Body of pancreas (tissue), 4 donors: ENCODE measurements around the gene PCSK9. TPM values are rescaled to one million over a fixed set of nuclear protein-coding genes. Genes with fewer than 3 reads are reported as not detected.

Experiments used
- ATAC-seq: fragments of 150-250 bp; one replicate; pipeline ENCODE4 v1.9.1; 2016
- DNase-seq, 4 donors: peaks; one replicate each; pipeline ENCODE4 v3.0.0-alpha.2; 2019
- H3K27ac ChIP-seq, 4 donors: fragments of 200-600 bp; sonication (generic); 1 replicate in 3 of 4; 2 replicates in 1 of 4; pipeline versions ENCODE4 v1.5.1 to v1.6.1; 2016 to 2019; ENCODE audit warnings: mild to moderate bottlenecking in 1 of 4, mixed read lengths in 1 of 4, moderate library complexity in 1 of 4
- H3K27me3 ChIP-seq, 2 donors: fragments of 200-600 bp; sonication (generic); one replicate each; pipeline ENCODE4 v1.6.0; 2016; ENCODE audit warnings: mild to moderate bottlenecking in 1 of 2
- H3K36me3 ChIP-seq, 2 donors: fragments of 200-600 bp; sonication (generic); replicated peaks in 1 of 2; 2 replicates each; pipeline ENCODE4 v1.5.1; 2016; ENCODE audit warnings: low read depth in 2 of 2; ENCODE audit not compliant: insufficient read depth in 1 of 2
- H3K4me1 ChIP-seq: fragments of 200-600 bp; sonication (generic); one replicate; pipeline ENCODE4 v1.6.0; 2016
- H3K4me3 ChIP-seq, 2 donors: fragments of 200-600 bp; sonication (generic); 1 replicate in 1 of 2; 2 replicates in 1 of 2; pipeline ENCODE4 v1.5.1; 2016 to 2019
- H3K9me3 ChIP-seq, 3 donors: fragments of 200-600 bp; sonication (generic); 1 replicate in 2 of 3; 2 replicates in 1 of 3; pipeline ENCODE4 v1.5.1; 2016
- POLR2A ChIP-seq, 3 donors: fragments of 450-650 bp; IDR thresholded peaks; one replicate each; pipeline ENCODE4 v1.6.1; 2016; ENCODE audit warnings: antibody characterized with exemption in 3 of 3, mild to moderate bottlenecking in 2 of 3
- WGBS, 2 donors: methylation state at CpG; one replicate each; pipeline ENCODE4 v1.1.5; 2017; 5-methylcytosine and 5-hydroxymethylcytosine counted together
- intact Hi-C: fragments of 100-400 bp; cut with DNase I; formaldehyde crosslinking; loops from one replicate; pipeline ENCODE4 v1.15.1; 2023
- total RNA-seq, 2 donors: library from RNA; depleted of rRNA; stranded (reverse); fragments of >200 nt; gene quantifications; one replicate each; pipeline ENCODE4 v1.1.0, GENCODE V29; 2016
- TF ChIP-seq, protein P1 (sequence below), 7 experiments: fragments of 450-650 bp in 4 of 7; fragments of 200-600 bp in 3 of 7; sonication (generic) in 3 of 7; IDR thresholded peaks; one replicate each; pipeline ENCODE4 v1.5.1; 2016 to 2019; ENCODE audit warnings: antibody characterized with exemption in 7 of 7

The PCSK9 gene
- total RNA-seq, 2 donors from 2014 or later = 6.0 to 13.8 TPM

GRCh38 chr1:54996869-54997710 is 42.3 kb upstream of the PCSK9 start:
- Histone ChIP-seq H3K4me3 (no peak overlapping the region), H3K36me3 (no peaks in the 10 kb centered on the region), H3K27ac (no peak overlapping the region), H3K9me3 (no peaks in the 10 kb centered on the region), H3K27me3 (peaks cover 0 to 9% of the 10 kb centered on the region in 2 donors), H3K4me1 (peaks cover 11% of the 10 kb centered on the region)
- intact Hi-C loops = loop anchor here (5.0 kb wide), 1 partner anchor 45 kb away; no protein-coding TSS in a partner anchor
- peak; percentile 50 for ATAC-seq
- no peak for DNase-seq
- TF ChIP-seq POLR2A (IDR thresholded peaks at IDR 0.05) = no peak
- TF ChIP-seq, protein P1, sequence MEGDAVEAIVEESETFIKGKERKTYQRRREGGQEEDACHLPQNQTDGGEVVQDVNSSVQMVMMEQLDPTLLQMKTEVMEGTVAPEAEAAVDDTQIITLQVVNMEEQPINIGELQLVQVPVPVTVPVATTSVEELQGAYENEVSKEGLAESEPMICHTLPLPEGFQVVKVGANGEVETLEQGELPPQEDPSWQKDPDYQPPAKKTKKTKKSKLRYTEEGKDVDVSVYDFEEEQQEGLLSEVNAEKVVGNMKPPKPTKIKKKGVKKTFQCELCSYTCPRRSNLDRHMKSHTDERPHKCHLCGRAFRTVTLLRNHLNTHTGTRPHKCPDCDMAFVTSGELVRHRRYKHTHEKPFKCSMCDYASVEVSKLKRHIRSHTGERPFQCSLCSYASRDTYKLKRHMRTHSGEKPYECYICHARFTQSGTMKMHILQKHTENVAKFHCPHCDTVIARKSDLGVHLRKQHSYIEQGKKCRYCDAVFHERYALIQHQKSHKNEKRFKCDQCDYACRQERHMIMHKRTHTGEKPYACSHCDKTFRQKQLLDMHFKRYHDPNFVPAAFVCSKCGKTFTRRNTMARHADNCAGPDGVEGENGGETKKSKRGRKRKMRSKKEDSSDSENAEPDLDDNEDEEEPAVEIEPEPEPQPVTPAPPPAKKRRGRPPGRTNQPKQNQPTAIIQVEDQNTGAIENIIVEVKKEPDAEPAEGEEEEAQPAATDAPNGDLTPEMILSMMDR (IDR thresholded peaks at IDR 0.05) = no peak
- 15 to 18% methylated on average over 25 to 46 of the region's 46 CpGs for WGBS, 2 donors

DNA sequence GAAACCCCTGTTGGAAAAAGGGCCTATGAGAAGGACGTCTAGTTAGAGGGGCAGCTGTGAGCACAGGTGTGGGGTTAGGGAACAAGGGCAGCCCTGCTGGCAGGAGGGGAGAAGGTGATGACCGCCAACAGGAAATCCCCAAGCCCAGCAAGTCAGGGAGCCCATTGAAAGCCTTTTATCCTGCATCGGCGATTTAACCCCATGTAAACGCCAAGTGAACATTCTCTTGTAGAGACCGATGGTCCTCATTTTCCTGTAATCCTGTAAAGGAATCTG is 41.7 kb upstream of the PCSK9 start:
- no peak overlapping the region for H3K27ac ChIP-seq
- no peaks in the 10 kb centered on the region for H3K9me3 ChIP-seq
- no peaks in the 10 kb centered on the region for H3K36me3 ChIP-seq
- H3K4me1 ChIP-seq = peaks cover 11% of the 10 kb centered on the region
- ATAC-seq (no peak), DNase-seq (no peak)
- H3K4me3 ChIP-seq = no peak overlapping the region
- 73 to 89% methylated on average over 6 of the region's 6 CpGs for WGBS, 2 donors
- TF ChIP-seq, protein P1 (IDR thresholded peaks at IDR 0.05) = no peak
- TF ChIP-seq POLR2A (IDR thresholded peaks at IDR 0.05) = no peak
- intact Hi-C loops = loop anchor here (5.0 kb wide), 1 partner anchor 45 kb away; no protein-coding TSS in a partner anchor
- H3K27me3 ChIP-seq = peaks cover 0 to 9% of the 10 kb centered on the region in 2 donors

GRCh38 chr1:54998100-54998499 is 41.2 kb upstream of the PCSK9 start:
- intact Hi-C loops = loop anchor here (5.0 kb wide), 1 partner anchor 46 kb away; no protein-coding TSS in a partner anchor
- H3K4me3 ChIP-seq = no peak overlapping the region
- H3K4me1 ChIP-seq = peaks cover 11% of the 10 kb centered on the region
- no peak overlapping the region for H3K27ac ChIP-seq
- H3K36me3 ChIP-seq = no peaks in the 10 kb centered on the region
- 77 to 88% methylated on average over 3 to 6 of the region's 6 CpGs for WGBS, 2 donors
- TF ChIP-seq, protein P1 (IDR thresholded peaks at IDR 0.05) = no peak
- no peak for TF ChIP-seq POLR2A (IDR thresholded peaks at IDR 0.05)
- H3K27me3 ChIP-seq = peaks cover 0 to 9% of the 10 kb centered on the region in 2 donors
- no peaks in the 10 kb centered on the region for H3K9me3 ChIP-seq
- no peak for ATAC-seq
- DNase-seq = no peak

- H3K4me3 ChIP-seq = no peak within 1 kb of the TSS
- H3K27me3 ChIP-seq = peaks cover 0 to 9% of the 10 kb centered on the region in 2 donors
- intact Hi-C loops = loop anchor here (5.0 kb wide), 1 partner anchor 46 kb away; no protein-coding TSS in a partner anchor
These were observed 40.7 kb upstream of the PCSK9 start, which contains the start of gene BSND for GRCh38 chr1:54998677-54999076. Gene BSND (plus strand): TSS chr1:54998933. CDS start chr1:54999187, 254 bp downstream.

More at GRCh38 chr1:54998677-54999076, 40.7 kb upstream of the PCSK9 start, which contains the start of gene BSND:
- DNase-seq = peak in 1 of 4 donors; percentile 24
- WGBS, 2 donors = 58 to 61% methylated on average over 7 of the region's 7 CpGs
- Histone ChIP-seq H3K9me3 (no peaks in the 10 kb centered on the region), H3K27ac (no peak within 1 kb of the TSS), H3K36me3 (no peaks in the 10 kb centered on the region), H3K4me1 (peaks cover 11% of the 10 kb centered on the region)
- TF ChIP-seq, protein P1 (IDR thresholded peaks at IDR 0.05) = no peak
- TF ChIP-seq POLR2A (IDR thresholded peaks at IDR 0.05) = no peak
- ATAC-seq = no peak
